Activated naive CD4-positive, alpha-beta T cell treated with anti-CD3 and anti-CD28 coated beads, Interleukin-2, amount 50 U/mL, for 24 hours (primary cell): Measurements from ENCODE around the gene TPCN1.

Experiments used
- H3K27ac Mint-ChIP-seq: one replicate; pipeline ENCODE4 v1.8.0; 2021; ENCODE audit warnings: mild to moderate bottlenecking, mixed read lengths
- H3K27me3 Mint-ChIP-seq: one replicate; pipeline ENCODE4 v1.8.0; 2021; ENCODE audit warnings: mixed read lengths
- H3K36me3 Mint-ChIP-seq: one replicate; pipeline ENCODE4 v1.8.0; 2021; ENCODE audit warnings: mixed read lengths
- H3K4me1 Mint-ChIP-seq: one replicate; pipeline ENCODE4 v1.8.0; 2021; ENCODE audit warnings: mixed read lengths
- H3K4me3 Mint-ChIP-seq: one replicate; pipeline ENCODE4 v1.8.0; 2021; ENCODE audit warnings: mild to moderate bottlenecking, mixed read lengths
- H3K9me3 Mint-ChIP-seq: one replicate; pipeline ENCODE4 v1.8.0; 2021; ENCODE audit warnings: mixed read lengths

Gene TPCN1

DNA sequence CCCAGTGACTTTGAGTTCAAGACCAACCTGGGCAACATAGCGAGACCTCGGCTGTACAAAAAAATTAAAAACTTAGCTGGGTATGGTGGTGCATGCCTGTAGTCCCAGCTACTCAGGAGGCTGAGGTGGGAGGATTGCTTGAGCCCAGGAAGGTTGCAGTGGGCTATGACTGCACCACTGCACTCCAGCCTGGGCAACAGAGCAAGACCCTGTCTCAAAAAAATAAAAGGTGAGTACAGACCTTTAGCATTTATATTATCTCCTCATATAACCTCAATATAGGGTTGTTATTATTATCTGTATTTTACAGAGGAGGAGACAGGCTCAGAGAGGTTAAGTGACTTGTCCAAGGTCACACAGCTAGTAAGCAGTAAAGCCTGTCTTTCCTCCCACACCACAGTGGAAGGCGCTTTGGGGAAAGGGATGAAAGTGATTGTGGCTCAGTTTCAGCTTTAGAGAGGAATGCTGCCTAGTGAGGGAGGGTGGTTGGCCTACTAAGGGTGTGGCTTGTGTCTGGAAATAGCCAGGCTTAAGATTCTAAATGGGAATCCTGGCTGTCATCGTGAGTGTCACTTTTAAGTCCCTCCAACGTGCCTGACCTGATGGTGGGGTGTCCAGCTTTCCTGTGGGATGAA lies 7.2 kb downstream of the TPCN1 start:
- H3K27ac Mint-ChIP-seq = peak overlapping the region; percentile 84

DNA sequence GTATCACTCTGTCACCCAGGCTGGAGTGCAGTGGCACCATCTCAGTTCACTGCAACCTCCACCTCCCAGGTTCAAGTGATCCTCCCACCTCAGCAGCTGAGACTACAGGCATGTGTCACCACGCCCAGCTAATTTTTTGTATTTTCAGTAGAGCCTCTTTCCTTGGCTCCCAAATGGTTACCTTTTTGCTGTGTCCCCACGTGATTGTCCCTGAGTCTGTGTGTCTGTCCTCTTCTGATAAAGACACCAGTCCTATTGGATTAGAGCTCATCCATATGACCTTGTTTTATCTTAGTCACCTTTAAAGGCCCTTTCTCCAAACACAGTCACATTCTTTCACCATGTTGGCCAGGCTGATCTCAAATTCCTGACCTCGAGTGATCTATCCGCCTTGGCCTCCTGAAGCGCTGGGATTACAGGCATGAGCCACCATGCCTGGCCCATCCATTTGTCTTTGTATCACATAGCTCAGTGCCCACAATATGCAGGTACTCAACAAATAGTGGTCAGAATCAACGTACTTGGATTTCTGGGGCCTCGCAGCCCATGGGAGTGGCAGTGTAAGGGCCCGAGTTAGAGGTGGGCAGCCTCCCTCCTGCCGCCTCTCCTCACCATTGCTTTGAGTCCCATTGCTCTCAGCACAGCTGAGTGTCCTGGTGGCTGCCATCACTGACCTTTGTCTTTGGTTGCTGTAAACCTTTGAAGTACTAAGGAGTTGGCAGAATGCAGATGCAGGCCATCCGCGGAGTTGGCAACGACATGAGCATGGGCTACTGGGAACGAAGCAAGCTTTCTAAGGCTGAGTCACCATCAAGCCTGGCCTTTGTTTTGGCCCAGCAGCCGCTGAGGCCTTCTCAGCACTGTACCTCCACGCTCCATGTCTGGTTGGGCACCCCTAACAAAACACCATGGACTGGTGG lies 9.3 kb downstream of the TPCN1 start:
- peak overlapping the region; percentile 49 for H3K4me3 Mint-ChIP-seq
- no peaks in the 10 kb centered on the region for H3K27me3 Mint-ChIP-seq
- peaks cover 5% of the 10 kb centered on the region for H3K36me3 Mint-ChIP-seq
- peak overlapping the region; percentile 94 for H3K27ac Mint-ChIP-seq
- no peaks in the 10 kb centered on the region for H3K9me3 Mint-ChIP-seq
- H3K4me1 Mint-ChIP-seq = peaks cover 68% of the 10 kb centered on the region

More for the DNA sequence above, 7.2 kb downstream of the TPCN1 start:
- Mint-ChIP-seq H3K4me1 (peaks cover 59% of the 10 kb centered on the region), H3K9me3 (no peaks in the 10 kb centered on the region), H3K36me3 (peaks cover 5% of the 10 kb centered on the region), H3K4me3 (no peak overlapping the region), H3K27me3 (no peaks in the 10 kb centered on the region)

DNA sequence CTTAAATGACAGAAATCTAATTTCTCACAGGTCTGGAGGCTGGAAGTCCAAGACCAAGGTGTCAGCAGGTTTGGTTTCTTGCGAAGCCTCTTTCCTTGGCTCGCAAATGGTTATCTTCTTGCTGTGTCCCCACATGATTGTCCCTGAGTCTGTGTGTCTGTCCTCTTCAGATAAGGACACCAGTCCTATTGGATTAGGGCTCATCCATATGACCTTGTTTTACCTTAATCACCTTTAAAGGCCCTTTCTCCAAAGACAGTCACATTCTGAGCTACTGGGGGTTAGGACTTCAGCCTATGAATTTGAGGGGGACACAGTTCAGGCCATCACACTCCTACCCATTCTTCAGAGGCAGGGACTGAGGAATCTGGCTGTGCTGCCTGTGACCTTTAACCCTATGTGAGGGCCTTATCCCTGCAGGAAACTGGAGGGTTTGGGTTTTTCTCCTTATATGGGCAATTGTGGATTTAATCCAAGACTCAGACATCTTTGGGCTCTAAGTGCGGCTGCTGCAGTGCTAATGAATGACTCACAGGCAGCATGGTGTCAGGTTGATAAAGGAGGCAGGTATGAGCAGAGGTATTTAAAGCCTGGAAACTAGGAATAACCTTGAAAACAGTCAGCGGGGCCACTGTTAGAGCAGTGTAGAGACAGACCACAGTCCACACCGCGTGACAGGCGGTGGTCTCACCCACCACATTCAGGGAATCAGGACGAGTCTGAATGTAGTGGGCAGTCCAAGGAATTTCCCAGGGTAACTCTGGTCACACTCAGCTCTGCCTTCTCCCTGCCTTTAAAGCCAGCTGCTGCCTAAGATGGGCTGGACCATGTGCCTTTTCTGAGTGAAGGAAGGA lies 10.2 kb downstream of the TPCN1 start:
- Mint-ChIP-seq H3K36me3 (peaks cover 5% of the 10 kb centered on the region), H3K4me3 (no peak overlapping the region), H3K27ac (no peak overlapping the region), H3K9me3 (no peaks in the 10 kb centered on the region), H3K4me1 (peaks cover 76% of the 10 kb centered on the region), H3K27me3 (no peaks in the 10 kb centered on the region)

DNA sequence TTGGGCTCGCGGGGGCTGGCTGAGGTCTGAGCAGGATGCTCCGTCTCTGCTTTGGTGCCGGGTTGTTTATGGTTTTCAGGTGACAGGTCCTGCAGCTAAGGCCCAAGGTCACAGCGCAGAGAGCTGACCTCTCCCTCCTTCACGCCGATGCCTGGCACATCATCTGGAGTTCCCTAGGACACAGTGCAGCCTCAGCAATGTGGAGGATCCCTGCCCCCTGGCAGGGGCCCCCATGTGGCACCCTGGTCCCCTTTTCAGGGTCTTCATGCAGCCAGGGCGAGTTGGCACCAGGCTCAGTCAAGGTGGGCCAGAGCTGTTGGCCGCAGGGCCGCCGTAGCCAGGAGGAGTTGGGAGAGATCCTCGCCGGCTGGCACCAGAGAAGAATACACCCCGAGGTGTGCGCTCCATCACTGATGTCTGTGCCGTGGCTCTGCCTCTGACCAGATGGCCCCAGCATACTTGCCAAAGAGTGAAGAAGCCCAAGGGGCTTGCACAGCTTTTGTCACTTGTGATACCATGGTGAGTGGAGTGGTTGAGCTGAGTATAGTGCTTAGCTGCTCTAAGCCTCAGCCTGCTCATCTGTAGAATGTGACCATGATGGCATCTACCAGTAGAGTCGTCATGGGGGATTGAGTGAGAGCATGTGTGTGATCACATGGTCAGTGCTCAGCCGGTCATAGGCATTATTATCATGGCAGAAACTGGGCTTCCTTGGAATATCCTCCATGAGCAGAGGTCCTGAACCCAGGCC lies 11.0 kb downstream of the TPCN1 start:
- Mint-ChIP-seq H3K9me3 (no peaks in the 10 kb centered on the region), H3K27me3 (no peaks in the 10 kb centered on the region), H3K27ac (peak overlapping the region; percentile 55), H3K36me3 (peaks cover 5% of the 10 kb centered on the region), H3K4me1 (peaks cover 76% of the 10 kb centered on the region), H3K4me3 (peak overlapping the region; percentile 86)

DNA sequence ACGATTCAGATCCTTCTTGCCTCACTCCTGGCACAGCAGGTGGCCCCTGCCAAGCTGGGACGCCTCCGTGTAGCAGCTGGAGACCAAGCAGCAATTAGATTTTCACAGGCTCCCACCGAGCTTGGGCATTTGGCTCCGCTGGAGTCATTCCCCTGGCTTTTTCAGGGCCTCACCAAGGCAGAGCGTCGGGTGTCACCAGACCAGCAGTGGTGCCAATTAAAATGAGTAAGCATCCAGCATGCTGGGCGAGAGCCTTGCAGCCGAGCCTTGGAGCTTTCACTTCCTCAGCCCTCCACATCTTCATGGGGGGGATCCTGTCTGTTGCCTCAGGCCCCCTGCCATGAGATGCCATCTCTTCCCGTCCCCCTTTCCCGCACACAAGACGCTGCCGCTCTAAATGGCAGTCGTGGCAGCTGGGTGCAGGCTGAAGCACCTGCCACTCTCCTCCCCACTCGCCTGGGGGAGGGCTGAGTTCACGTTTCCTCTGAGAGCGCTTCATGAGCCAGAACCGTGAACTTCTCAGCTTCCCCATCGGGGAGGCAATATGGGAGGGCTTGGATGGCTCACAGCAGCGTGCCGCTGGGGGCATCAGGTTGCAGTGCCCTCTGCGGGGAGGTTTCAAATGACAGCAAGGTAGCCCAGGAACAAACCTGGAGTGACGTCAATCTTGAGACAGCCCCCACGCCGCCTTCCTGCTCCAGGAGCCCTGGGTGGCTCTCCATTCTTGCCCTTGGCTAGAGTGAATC lies 11.7 kb downstream of the TPCN1 start:
- Mint-ChIP-seq H3K27me3 (no peaks in the 10 kb centered on the region), H3K27ac (peak overlapping the region; percentile 91), H3K36me3 (peaks cover 5% of the 10 kb centered on the region), H3K4me3 (peak overlapping the region; percentile 86), H3K4me1 (peaks cover 70% of the 10 kb centered on the region), H3K9me3 (no peaks in the 10 kb centered on the region)

DNA sequence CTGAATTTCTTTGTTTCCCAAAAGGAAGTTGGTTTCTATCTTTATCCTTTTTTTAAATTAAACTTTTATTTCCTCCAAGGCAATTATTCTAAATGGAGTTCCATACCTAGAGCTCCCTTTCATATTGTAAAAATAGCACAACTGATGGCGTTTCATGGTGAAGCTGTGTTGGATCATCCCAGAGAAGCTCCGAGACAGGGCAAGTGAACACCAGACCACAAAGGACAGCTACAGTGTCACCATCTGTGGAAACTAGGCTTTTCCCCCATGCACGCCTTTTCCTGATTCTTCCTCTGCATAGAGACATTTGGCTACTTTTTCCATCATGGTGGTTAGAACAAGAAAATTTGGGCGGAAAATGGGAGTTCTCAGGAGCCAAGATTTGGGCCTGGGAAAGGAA lies 12.7 kb downstream of the TPCN1 start:
- Mint-ChIP-seq H3K27ac (peak overlapping the region; percentile 91), H3K4me1 (peaks cover 63% of the 10 kb centered on the region), H3K4me3 (no peak overlapping the region)

DNA sequence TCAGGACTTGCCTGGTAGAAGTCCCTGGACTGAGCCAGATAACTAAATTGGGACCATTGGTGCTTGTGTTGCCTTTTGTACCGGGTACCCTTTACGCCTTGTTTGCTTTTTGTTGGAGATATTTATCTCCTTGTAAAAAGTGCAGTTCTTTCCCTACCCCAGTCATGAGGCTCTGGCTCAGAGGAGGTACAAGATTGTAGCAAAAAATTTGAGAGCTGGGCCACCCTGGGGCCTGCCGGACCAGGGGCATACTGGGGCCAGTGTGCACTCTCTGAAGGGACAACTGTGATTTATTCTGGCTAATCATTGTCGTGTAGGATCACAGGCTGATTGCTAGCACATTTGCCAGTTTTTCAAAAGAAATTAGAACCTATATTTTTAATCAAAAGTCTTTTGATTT lies 13.2 kb downstream of the TPCN1 start:
- Mint-ChIP-seq H3K36me3 (peaks cover 7% of the 10 kb centered on the region), H3K4me3 (no peak overlapping the region), H3K27ac (no peak overlapping the region), H3K9me3 (no peaks in the 10 kb centered on the region), H3K27me3 (no peaks in the 10 kb centered on the region), H3K4me1 (peaks cover 64% of the 10 kb centered on the region)

More for the DNA sequence above, 12.7 kb downstream of the TPCN1 start:
- Mint-ChIP-seq H3K36me3 (peaks cover 5% of the 10 kb centered on the region), H3K27me3 (no peaks in the 10 kb centered on the region), H3K9me3 (no peaks in the 10 kb centered on the region)

DNA sequence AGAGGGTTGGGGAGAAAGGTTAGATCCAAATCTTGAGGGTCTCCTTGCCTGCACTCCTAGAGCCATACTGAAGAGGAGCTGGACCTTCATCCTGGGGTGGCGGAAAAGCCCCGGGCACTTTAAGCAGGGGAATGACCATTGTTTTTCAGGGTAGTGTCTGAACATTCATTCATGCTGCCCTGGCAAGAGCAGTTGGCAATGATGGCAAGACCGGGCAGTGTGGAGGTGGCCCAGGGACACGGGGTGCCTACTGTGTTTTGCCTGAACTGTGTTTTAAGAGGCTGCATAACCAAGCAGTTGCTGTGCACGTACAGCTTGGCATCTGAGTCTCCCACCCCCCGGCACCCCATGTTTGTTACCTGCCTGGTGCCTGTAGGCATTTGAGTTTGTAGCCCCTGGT lies 14.7 kb downstream of the TPCN1 start:
- Mint-ChIP-seq H3K4me1 (peaks cover 62% of the 10 kb centered on the region), H3K36me3 (peaks cover 4% of the 10 kb centered on the region), H3K9me3 (no peaks in the 10 kb centered on the region), H3K4me3 (no peak overlapping the region), H3K27me3 (no peaks in the 10 kb centered on the region), H3K27ac (no peak overlapping the region)

DNA sequence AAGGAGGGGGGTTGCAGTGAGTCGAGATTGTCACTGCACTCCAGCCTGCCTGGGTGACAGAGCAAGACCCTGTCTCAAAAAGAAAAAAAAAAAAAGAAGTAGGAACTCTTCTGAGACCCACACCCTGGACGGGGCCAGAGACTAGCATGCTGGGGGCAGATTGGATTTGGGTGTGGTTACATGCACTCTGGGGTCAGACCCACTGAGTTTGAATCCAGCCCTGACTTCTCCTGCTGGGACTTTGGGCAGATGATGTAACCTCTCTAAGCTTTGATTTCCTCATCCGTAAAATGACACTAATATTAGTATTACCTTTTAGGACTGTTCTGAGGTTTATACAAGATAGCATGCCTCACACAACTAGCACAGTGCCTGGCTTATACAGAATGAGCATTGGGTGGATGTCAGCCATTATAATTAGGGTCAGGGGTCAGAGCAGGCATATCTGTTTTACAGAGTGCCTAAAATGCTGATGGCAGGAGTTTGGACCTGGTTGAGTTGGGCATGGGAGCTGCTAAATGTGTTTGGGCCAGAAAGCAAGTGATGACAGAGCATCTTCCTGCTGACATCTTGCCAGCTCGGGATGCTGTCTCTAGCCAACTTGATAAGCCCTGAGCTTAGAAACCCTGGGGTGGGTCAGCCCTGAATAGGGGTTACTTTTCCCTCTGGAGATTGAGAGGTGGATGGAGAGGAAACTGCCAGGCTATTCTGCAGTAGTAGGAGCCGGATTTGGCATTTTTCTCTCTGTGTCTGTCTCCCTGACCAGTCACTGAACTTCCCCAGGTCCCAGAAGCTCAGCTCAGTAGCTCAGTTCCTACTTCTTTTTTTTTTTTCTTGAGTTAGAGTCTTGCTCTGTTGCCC lies 15.5 kb downstream of the TPCN1 start:
- Mint-ChIP-seq H3K27ac (peak overlapping the region; percentile 35), H3K4me3 (no peak overlapping the region), H3K27me3 (no peaks in the 10 kb centered on the region), H3K9me3 (no peaks in the 10 kb centered on the region), H3K36me3 (peaks cover 4% of the 10 kb centered on the region), H3K4me1 (peaks cover 55% of the 10 kb centered on the region)

DNA sequence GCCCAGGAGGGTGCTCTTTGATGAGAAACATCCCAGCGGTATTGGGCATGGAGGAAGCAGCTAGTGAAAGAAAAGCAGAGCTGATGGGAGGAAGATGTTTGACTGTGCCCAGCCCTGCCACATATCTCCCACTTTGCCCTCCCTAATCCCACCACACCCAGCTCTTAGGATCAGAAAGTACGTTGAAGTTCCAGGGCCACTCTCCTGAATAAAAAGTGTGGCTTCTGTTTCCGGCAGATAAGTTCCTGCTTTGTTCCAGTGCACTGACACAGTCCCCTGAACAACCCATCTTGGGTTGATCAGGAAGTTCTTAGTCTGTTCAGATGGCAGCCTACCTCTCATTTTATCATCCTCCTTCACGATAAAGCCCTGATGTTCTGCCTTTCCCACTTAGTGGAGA lies 16.5 kb downstream of the TPCN1 start:
- Mint-ChIP-seq H3K27me3 (no peaks in the 10 kb centered on the region), H3K36me3 (peaks cover 5% of the 10 kb centered on the region), H3K27ac (peak overlapping the region; percentile 35), H3K4me3 (no peak overlapping the region), H3K4me1 (peaks cover 55% of the 10 kb centered on the region), H3K9me3 (no peaks in the 10 kb centered on the region)

DNA sequence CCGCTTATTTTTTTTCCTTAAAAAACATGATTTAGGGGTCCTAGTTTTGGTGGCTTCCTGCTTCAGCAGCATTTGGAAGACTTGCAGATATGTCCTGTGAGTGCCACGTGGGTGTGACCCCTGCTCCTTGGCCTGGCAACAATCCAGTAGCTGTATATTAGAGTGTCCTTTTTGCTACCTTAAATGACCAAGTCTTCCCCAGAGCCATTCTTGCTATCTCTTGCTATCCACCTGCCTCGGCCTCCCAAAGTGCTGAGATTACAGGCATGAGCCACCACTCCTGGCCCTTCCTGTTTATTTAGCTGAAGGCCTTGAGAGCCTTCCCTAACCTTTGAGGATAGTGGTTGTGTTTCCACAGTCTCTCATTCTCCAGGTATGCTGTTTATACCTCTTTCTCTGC lies 17.0 kb downstream of the TPCN1 start:
- Mint-ChIP-seq H3K27ac (no peak overlapping the region), H3K4me3 (no peak overlapping the region), H3K4me1 (peaks cover 50% of the 10 kb centered on the region), H3K9me3 (no peaks in the 10 kb centered on the region), H3K27me3 (no peaks in the 10 kb centered on the region), H3K36me3 (peaks cover 3% of the 10 kb centered on the region)

DNA sequence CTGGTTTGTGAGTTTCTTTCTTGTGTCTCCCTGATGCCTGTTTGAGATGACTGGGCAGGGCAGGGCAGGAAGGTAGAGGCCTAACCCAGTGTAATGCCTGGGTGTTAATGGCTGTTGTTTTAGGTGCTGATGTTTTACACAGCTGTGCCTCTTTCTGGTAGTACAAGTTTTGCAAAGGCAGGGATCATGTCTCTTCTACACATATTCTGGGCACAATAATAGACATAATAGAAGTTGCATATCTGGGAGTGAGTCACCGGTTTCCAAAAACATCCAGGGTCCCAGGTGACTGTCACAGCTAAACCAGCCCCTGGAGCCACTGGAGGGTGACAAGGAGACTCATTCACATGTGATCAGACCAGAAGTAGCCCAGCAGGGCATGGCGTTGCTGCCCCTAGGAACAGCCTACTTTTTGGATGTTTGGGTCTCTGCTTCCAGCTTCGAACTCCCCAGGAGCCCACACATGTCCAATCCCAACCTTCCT lies 18.1 kb downstream of the TPCN1 start:
- Mint-ChIP-seq H3K27me3 (no peaks in the 10 kb centered on the region), H3K4me1 (peaks cover 48% of the 10 kb centered on the region), H3K9me3 (no peaks in the 10 kb centered on the region), H3K27ac (peak overlapping the region; percentile 46), H3K4me3 (no peak overlapping the region), H3K36me3 (peaks cover 3% of the 10 kb centered on the region)

DNA sequence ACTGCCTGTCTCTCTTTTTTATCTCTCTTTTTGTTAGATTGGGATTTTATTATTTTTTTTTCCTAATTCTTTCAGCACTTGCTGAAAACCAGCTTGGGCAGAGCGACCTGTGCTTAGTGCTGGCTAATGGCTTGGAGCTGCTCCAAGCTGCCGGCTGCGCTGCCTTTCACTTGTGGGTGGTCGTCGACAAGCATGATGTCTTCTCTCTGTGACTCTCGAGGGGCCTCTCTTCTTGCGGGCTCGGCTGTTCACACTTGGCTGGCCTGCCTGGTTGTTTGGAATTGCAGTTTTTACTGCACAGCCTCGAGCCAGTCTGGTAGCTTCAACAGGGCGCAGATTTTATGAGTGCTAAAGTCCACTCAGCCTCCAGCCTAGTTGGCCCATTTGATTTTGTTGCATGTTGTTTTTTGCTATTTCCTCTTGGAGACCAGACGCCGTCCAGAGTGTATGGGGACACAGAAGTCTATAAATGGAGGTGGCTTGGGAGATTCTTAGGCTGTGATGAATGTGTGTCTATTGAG lies 18.6 kb downstream of the TPCN1 start:
- peaks cover 51% of the 10 kb centered on the region for H3K4me1 Mint-ChIP-seq
- no peaks in the 10 kb centered on the region for H3K27me3 Mint-ChIP-seq
- peaks cover 6% of the 10 kb centered on the region for H3K36me3 Mint-ChIP-seq
- no peak overlapping the region for H3K27ac Mint-ChIP-seq
- H3K9me3 Mint-ChIP-seq = no peaks in the 10 kb centered on the region
- no peak overlapping the region for H3K4me3 Mint-ChIP-seq
